GM23338 (cell line): Measurements from ENCODE around the gene SLC2A13. TPM values are rescaled to one million over a fixed set of nuclear protein-coding genes. Genes with fewer than 3 reads are reported as not detected.

Experiments used
- ATAC-seq: fragments of 200-7000 bp; cut with Tn5 transposase; 3 replicates; pipeline ENCODE4 v1.9.1; 2020
- DNase-seq: peaks from one replicate; pipeline ENCODE4 v3.0.0-alpha.2; 2015; ENCODE audit warnings: low spot score
- H2AFZ ChIP-seq: fragments of 200-600 bp; sonication (generic); 2 replicates; pipeline ENCODE4 v1.8.0; 2016; ENCODE audit warnings: antibody characterized with exemption, mild to moderate bottlenecking, moderate library complexity
- H3F3A ChIP-seq: fragments of 200-600 bp; sonication (generic); replicated peaks from 2 replicates; pipeline ENCODE4 v1.8.0; 2017; ENCODE audit warnings: antibody characterized with exemption, mixed run types, low read depth
- H3K27ac ChIP-seq: fragments of 200-600 bp; sonication (generic); 2 replicates; pipeline ENCODE4 v1.6.1; 2016; ENCODE audit warnings: low read depth
- H3K27me3 ChIP-seq: fragments of 200-600 bp; sonication (generic); 2 replicates; pipeline ENCODE4 v1.8.0; 2016; ENCODE audit warnings: mild to moderate bottlenecking, mixed run types, moderate library complexity; ENCODE audit not compliant: insufficient read depth
- H3K36me3 ChIP-seq: fragments of 200-600 bp; sonication (generic); 2 replicates; pipeline ENCODE4 v1.8.0; 2016; ENCODE audit warnings: mild to moderate bottlenecking; ENCODE audit not compliant: insufficient read depth
- H3K4me1 ChIP-seq: fragments of 200-600 bp; sonication (generic); 2 replicates; pipeline ENCODE4 v1.8.0; 2016; ENCODE audit warnings: mild to moderate bottlenecking, moderate library complexity; ENCODE audit not compliant: insufficient read depth
- H3K4me2 ChIP-seq: fragments of 200-600 bp; sonication (generic); 2 replicates; pipeline ENCODE4 v1.7.1; 2017; ENCODE audit warnings: mixed run types
- H3K4me3 ChIP-seq: fragments of 200-600 bp; sonication (generic); 2 replicates; pipeline ENCODE4 v1.6.1; 2016; ENCODE audit warnings: mixed run types
- H3K79me2 ChIP-seq: fragments of 200-600 bp; sonication (generic); replicated peaks from 2 replicates; pipeline ENCODE4 v1.8.0; 2017; ENCODE audit warnings: mild to moderate bottlenecking; ENCODE audit not compliant: insufficient read depth
- H3K9me2 ChIP-seq: fragments of 200-600 bp; sonication (generic); 2 replicates; pipeline ENCODE4 v1.8.0; 2017; ENCODE audit not compliant: insufficient read depth
- H4K20me1 ChIP-seq: fragments of 200-600 bp; sonication (generic); replicated peaks from 2 replicates; pipeline ENCODE4 v1.8.0; 2017; ENCODE audit warnings: mild to moderate bottlenecking; ENCODE audit not compliant: insufficient read depth
- H3K27ac Mint-ChIP-seq: 2 replicates; pipeline ENCODE4 v1.8.0; 2020; ENCODE audit warnings: inconsistent platforms, mild to moderate bottlenecking, moderate library complexity, mixed read lengths
- H3K27me3 Mint-ChIP-seq: 3 replicates; pipeline ENCODE4 v1.8.0; 2022; ENCODE audit warnings: low read depth, mild to moderate bottlenecking, moderate library complexity, mixed read lengths, inconsistent platforms; ENCODE audit not compliant: insufficient read depth, poor library complexity
- H3K36me3 Mint-ChIP-seq: 3 replicates; pipeline ENCODE4 v1.8.0; 2021; ENCODE audit warnings: low read depth, mild to moderate bottlenecking, inconsistent platforms, moderate library complexity, mixed read lengths
- H3K4me1 Mint-ChIP-seq: 3 replicates; pipeline ENCODE4 v1.8.0; 2020; ENCODE audit warnings: mild to moderate bottlenecking, inconsistent platforms, mixed read lengths
- H3K4me3 Mint-ChIP-seq: 3 replicates; pipeline ENCODE4 v1.8.0; 2021; ENCODE audit warnings: moderate library complexity, mild to moderate bottlenecking, inconsistent platforms, mixed read lengths
- H3K9me3 Mint-ChIP-seq: 3 replicates; pipeline ENCODE4 v1.8.0; 2020; ENCODE audit warnings: moderate library complexity, mild to moderate bottlenecking, inconsistent platforms, mixed read lengths
- CTCF ChIP-seq, 2 experiments: fragments of 200-600 bp in 1 of 2; sonication (generic) in 1 of 2; conservative IDR thresholded peaks; 2 replicates each; pipeline versions ENCODE4 v1.5.1 to v1.6.1; 2016 to 2017; ENCODE audit warnings: antibody characterized with exemption in 2 of 2, low read depth in 2 of 2, mild to moderate bottlenecking in 2 of 2, moderate library complexity in 1 of 2
- ETS1 ChIP-seq: IDR thresholded peaks from 2 replicates; pipeline ENCODE4 v1.6.1; 2016; ENCODE audit warnings: antibody characterized with exemption
- EZH2 ChIP-seq: fragments of 200-600 bp; sonication (generic); IDR thresholded peaks from one replicate; pipeline ENCODE4 v1.8.0; 2017; ENCODE audit warnings: antibody characterized with exemption, mild to moderate bottlenecking, low read depth; ENCODE audit not compliant: unreplicated experiment
- EZH2phosphoT487 ChIP-seq: fragments of 200-600 bp; sonication (generic); IDR thresholded peaks from one replicate; pipeline ENCODE4 v1.8.1; 2018; ENCODE audit warnings: antibody characterized with exemption; ENCODE audit not compliant: unreplicated experiment
- JUNB ChIP-seq: IDR thresholded peaks from one replicate; pipeline ENCODE4 v1.6.1; 2016; ENCODE audit warnings: antibody characterized with exemption; ENCODE audit not compliant: unreplicated experiment
- NANOG ChIP-seq: IDR thresholded peaks from 2 replicates; pipeline ENCODE4 v1.6.1; 2016; ENCODE audit warnings: antibody characterized with exemption, borderline replicate concordance
- ZNF114 ChIP-seq: fragments of 250-450 bp; sonication (Bioruptor Pico); IDR thresholded peaks from 2 replicates; pipeline ENCODE4 v1.5.0; 2020; ENCODE audit warnings: mild to moderate bottlenecking, moderate library complexity
- ZNF331 ChIP-seq: fragments of 250-450 bp; sonication (Bioruptor Pico); IDR thresholded peaks from 2 replicates; pipeline ENCODE4 v1.5.0; 2020; ENCODE audit warnings: low read depth, mild to moderate bottlenecking, moderate library complexity
- ZNF462 ChIP-seq: fragments of 250-450 bp; sonication (Bioruptor Pico); IDR thresholded peaks from 2 replicates; pipeline ENCODE4 v1.5.0; 2020; ENCODE audit warnings: mild to moderate bottlenecking, moderate library complexity
- polyA plus RNA-seq: library from polyadenylated mRNA; unstranded; fragments of >200 nt; fragmentation: Nextera tagmentation; extraction: Ambion mirVana; gene quantifications from 2 replicates; pipeline ENCODE4 v1.2.1, GENCODE V29; 2016
- total RNA-seq: library from RNA; depleted of rRNA; stranded (reverse); fragments of >200 nt; shearing (Covaris generic); gene quantifications from 2 replicates; pipeline ENCODE4 v1.2.3, GENCODE V29; 2014

Gene SLC2A13
- total and polyA plus RNA-seq, 2 experiments from 2014 or later: 6.8 to 22.7 TPM

GRCh38 chr12:39831587-39832315, 274.1 kb downstream of the SLC2A13 start:
- Histone ChIP-seq H3K36me3 (no peaks in the 10 kb centered on the region), H3K4me2 (no peak overlapping the region), H3K4me3 (no peak overlapping the region), H3K79me2 (no peaks in the 10 kb centered on the region), H3K9me2 (no peaks in the 10 kb centered on the region; the same call in 1 of the 2 replicates), H4K20me1 (no peaks in the 10 kb centered on the region), H3K27me3 (no peaks in the 10 kb centered on the region), H3K27ac (no peak overlapping the region), H3K4me1 (no peaks in the 10 kb centered on the region), H2AFZ (no peak overlapping the region), H3F3A (no peaks in the 10 kb centered on the region)
- Mint-ChIP-seq H3K9me3 (no peaks in the 10 kb centered on the region), H3K27me3 (no peaks in the 10 kb centered on the region), H3K36me3 (no peaks in the 10 kb centered on the region), H3K4me3 (no peak overlapping the region), H3K27ac (no peak overlapping the region), H3K4me1 (no peaks in the 10 kb centered on the region)
- no peak for DNase-seq
- TF ChIP-seq NANOG (no peak), ZNF114 (CRISPR knock-in tag) (no peak), ZNF331 (CRISPR knock-in tag) (no peak), JUNB (no peak), ZNF462 (CRISPR knock-in tag) (no peak), EZH2phosphoT487 (no peak), EZH2 (no peak), CTCF (conservative IDR thresholded peaks at IDR 0.05; ENCODE audit: low read depth in 2 of 2) (no peak), ETS1 (no peak)
- ATAC-seq: no peak
